NCI-H187 treated with DMSO at 0.1 percent for 48 hours (cell line): ENCODE results near the gene OR2H1.
"Not testable (repeated sequence)": the region's sequence is repeated elsewhere in the genome, so short reads cannot be mapped to it uniquely, and the experiment has no call there.

Source experiments
- DNase-seq: peaks from one replicate; lab custom pipeline; 2025; lab: John Stamatoyannopoulos, UW

OR2H1 gene

DNA sequence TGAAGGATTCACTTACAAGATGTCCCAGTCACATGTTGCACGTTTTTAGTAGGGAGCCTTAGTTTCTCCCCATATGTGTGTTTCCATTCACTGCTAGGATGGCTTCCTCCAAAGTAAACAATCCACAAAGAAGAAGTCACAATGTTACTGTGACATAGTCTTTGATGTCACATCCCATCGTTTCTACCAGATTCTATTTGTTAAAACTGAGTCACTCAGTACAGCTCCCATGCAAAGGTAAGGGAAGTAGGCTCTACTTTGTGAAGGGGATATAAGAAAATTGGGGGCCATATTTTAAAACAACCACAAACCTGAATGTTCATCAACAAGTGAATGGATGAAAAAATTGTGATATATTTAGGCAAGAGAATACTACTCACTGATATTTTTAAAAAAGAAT, at the start of gene OR2H1, which contains the start of gene OR11A1:
Gene OR2H1 (plus strand): TSS at position 185 of the 400 bp plus-strand sequence. CDS start 4,615 bp downstream, outside the sequence.
Gene OR11A1 (minus strand): TSS at position 101 of the 400 bp plus-strand sequence. CDS start 29,430 bp downstream, outside the sequence.
- no peak for DNase-seq

DNA sequence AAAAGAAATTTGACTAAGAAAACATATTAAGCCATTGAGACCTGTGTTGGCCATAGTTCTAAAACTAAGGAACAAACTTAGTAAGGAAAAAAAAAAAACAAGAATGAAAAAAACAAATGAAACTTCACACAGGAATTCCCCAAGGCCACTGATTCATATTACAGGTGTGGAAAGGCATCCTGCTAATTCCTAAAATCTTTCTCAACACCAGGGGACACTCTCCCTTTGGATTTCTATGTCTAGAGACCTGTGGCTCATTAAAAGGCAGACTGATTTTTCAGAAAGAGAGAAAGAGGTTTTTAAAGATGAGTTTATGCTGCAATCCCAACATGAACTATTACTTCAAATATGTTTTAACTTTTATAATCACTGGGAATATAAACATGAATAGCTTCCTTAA, 42.4 kb upstream of the OR2H1 start, which contains the start of gene OR12D1:
Gene OR12D1 (plus strand): TSS at position 341 of the 400 bp plus-strand sequence.
- no peak for DNase-seq

DNA sequence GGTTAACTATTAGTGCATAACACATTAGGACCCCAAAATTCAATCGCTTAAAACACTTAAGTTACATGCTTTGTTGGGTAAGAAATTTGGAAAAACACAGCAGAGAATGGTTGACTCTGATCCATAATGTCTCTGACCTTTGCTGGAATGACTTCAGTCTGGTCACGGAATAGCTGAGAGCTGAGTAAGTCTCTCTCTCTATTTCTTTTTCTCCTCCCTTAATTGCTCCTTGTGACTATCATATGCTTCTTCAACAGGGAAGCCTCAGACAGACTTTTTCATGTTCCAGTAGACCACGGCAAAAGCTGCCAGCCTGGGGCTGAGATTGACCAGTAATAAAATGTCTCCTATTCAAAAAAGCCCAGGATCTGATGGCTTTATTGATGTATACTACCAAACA, 37.4 kb upstream of the OR2H1 start:
- DNase-seq = no peak

DNA sequence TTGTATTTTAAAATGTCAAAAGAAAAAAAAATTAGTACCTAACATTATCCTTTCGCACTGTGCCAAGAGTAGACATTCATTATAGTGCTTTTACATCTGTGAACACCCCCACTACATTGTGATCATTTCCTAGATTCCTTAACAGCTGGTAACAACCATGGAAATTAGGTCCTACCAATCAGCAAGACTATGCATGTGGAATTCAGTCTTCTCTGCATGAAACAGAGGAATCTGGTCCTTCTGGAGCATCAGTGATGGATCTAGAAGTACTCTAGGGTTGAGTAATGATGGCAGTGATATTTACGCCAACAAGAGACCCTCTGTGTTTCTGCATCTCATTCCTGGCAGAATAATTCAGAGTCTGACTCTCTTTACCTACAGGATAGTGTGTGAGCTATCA, 32.8 kb upstream of the OR2H1 start:
- DNase-seq = no peak

DNA sequence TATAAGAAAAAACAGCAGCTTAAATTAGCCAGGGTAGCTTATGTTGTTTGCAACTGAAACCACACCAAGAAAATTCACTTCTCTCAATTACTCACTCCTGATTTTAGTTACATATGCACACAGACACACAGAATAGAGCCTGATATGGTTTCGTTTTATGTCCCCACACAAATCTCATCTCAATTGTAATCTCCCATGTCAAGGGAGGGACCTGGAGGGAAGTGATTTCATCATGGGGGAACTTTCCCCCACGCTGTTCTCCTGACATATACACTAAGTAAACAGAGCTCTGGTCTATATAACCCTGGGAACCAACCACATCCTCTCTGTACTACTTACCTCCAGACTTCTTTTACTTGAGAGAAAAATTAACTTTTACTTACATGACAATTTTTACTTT, 32.4 kb upstream of the OR2H1 start:
- DNase-seq = no peak

DNA sequence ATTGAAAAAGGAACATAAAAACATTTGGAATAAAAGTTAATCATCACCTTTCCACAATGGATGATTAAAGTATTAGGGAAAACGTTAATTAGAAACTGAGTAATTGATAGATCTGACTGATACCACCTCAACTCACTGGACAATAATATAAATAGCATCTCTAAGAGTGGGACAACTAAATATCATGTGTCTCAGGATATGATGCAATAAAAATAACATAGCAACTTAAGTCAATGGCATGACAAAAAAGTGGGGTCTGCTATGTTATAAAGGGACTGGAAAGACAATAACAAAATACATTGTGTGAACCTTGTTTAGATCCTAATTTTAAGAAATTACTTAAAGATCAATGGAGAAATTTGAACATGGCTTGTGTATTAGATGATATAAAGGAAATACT, 31.9 kb upstream of the OR2H1 start:
- DNase-seq = no peak

DNA sequence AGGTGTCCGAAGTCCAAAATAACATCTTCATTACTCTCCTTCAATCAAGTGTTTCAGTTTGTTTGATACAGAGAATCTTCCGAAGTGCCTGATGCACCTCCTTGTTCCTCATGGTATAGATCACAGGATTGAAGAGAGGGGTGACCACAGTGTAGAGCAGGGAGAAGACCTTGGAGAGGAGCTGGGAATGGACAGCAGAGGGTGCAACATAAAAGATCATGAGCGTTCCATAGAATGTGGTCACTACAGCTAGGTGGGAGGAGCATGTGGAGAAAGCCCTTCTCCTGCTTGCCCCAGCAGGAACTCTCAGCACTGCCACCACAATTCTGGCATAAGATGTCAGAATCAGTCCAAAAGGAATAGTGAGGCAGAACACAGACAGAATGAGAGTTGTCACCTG, 30.3 kb upstream of the OR2H1 start:
- DNase-seq = no peak

DNA sequence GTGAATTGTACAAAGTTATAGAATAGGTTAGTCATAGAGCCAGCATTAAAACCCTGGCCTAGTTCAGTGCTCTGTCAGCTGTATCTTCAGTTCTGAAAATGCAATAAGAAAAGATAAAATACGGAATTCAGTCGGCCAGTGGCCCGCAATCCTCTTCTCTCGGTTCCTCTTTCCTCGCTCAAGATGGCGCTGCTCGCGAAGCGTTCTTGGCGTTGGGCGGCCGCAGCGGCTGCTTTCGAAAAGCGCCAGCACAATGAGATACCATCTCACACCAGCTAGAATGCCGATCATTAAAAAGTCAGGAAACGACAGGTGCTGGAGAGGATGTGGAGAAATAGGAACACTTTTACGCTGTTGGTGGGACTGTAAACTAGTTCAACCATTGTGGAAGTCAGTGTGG, 20.2 kb upstream of the OR2H1 start:
- not testable (repeated sequence) for DNase-seq

DNA sequence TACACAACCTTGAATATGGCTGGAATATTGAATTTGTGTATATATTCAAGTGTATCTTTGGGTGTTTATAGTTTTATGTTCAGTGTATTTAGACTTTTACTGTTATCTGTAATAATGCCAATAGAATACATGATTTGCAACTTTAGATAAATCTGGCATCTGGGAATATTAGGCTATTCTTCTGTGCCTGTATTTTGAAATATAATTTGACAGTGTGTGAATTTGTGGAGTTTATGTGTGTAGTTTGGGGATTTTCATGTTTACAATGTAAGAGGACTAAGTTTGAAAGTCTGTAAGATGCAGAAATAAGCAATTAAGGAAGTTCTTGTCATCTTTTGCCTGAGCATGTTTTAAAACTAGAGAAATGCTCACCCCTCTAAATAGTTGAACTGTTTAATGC, 17.9 kb upstream of the OR2H1 start, which contains the start of gene OR10C1:
Gene OR10C1 (plus strand): TSS at position 301 of the 400 bp plus-strand sequence. CDS start 710 bp downstream, outside the sequence.
- no peak for DNase-seq

DNA sequence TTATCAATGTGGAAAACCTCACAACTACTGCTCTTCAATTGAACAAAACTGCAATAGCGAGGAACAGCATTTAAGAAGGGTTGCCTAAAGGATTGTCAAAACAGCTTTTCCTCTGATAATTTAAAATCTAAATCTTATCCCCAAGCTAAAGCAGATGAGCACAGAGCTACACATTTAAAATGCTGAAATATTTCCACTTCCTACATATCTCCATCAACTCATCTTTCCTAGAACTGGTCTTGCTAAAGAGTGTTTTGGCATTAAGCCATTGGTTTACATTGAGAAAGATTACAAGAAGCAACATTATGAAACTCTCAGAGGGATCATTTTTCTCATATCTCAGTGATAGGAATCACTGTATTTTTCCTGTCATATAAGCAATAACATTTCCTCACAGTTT, 14.2 kb upstream of the OR2H1 start:
- DNase-seq = no peak

DNA sequence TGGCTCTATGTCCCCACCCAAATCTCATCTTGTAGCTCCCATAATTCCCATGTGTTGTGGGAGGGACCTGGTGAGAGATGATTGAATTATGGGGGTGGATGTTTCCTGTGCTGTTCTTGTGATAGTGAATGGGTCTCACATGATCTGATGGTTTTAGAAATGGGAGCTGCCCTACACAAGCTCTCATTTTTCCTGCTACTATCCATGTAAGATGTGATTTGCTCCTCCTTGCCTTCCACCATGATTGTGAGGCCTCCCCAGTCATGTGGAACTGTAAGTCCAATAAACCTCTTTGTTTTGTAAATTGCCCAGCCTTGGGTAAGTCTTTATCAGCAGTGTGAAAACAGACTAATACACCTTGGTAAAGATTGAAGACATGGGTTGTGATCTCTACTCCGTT, 12.9 kb upstream of the OR2H1 start:
- DNase-seq = not testable (repeated sequence)

DNA sequence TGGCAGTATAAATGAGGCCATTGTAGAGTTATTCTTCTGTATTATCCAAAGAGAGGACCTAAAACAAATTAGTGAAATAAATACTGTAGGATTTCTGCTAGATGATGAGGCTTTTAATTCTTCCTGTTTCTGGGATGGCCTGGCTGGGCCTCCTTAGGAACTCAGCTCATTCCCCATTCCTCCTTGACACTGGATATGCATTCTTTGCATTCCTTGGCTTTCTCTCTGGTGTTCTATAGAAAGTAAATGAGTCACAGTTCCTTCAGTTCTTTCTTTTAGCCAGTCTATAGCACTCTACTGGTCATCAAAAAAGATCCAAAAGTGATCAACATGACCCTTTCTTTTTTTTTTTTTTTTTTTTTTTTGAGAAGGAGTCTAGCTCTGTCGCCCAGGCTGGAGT, 9.3 kb upstream of the OR2H1 start:
- DNase-seq = no peak

DNA sequence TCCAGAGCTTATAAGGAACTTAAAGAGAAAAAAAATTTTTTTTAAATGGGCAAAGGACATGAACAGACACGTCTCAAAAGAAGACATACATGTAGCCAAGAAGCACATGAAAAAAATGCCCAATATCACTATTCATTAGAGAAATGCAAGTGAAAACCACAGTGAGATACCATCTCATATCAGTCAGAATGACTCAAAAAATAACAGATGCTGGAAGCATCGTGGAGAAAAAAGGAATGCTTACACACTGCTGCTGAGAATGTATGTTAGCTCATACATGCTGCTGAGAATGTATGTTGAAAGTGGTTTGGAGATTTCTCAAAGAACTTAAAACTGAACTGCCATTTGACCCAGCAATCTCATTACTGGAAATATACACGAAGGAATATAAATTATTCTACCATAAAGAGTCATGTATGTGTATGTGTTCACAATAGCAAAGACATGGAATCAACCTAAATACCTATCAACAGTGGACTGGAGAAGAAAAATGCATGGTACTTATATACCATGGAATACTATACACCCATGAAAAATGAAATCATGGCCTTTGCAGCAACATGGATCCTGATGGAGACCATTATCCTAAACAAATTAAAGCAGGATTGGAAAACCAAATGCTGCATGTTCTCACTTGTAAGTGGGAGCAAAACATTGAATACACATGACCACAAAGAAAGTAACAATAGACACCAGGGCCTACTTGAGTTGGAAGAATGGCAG, 5.3 kb upstream of the OR2H1 start:
- DNase-seq = no peak

DNA sequence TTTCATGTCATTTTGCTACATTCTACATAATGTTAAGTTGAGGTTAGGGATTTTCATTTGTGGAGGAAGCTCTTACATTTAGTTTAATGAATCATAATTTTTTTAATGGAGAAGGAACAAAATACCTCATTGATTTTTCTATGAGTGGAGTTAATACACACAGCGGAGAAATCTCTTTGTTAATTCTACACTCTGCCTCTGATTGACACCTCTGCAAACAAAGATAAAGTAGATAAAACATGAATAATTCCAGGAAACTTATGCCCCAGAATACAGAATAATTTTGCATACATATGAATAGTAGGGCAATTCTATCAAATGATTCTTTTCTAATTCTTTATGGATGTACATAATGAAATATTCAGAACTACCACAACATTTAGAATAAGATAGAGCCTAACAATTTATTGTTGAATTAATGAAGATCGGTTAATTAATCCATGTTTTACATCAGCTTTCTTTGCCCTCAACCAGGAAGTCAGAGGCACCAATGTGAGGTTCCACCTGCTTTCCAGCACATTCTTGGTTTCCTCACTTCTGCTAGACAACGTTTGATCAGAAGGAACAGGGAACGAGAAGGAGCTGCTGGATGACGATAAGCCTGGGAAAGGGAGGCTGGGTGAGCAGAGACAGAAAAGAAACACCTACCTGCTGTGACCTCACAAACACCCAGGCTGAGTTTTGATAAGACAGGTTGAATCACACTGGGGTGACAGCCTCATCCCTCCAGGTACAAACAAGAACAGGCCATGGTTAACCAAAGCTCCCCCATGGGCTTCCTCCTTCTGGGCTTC, 4.3 kb downstream of the OR2H1 start:
- no peak for DNase-seq

DNA sequence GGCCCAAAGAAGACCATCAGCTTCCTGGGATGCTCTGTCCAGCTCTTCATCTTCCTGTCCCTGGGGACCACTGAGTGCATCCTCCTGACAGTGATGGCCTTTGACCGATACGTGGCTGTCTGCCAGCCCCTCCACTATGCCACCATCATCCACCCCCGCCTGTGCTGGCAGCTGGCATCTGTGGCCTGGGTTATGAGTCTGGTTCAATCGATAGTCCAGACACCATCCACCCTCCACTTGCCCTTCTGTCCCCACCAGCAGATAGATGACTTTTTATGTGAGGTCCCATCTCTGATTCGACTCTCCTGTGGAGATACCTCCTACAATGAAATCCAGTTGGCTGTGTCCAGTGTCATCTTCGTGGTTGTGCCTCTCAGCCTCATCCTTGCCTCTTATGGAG, 5.1 kb downstream of the OR2H1 start:
- DNase-seq = no peak

DNA sequence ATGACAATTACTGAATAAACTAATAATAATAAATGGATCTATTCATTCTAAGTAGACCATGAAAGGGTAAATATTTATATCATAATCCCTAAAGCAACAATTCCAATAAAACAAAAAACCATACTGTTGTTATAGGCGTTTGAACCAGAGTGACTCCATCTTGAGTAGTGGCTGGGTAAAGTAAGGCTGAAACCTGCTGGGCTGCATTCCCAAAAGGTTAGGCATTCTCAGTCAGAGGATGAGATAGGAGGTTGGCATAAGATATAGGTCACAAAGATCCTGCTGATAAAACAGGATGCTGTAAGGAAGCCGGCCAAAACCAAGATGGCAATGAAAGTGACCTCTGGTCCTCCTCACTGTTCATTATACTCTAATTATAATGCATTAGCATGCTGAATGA, 8.3 kb downstream of the OR2H1 start:
- no peak for DNase-seq

DNA sequence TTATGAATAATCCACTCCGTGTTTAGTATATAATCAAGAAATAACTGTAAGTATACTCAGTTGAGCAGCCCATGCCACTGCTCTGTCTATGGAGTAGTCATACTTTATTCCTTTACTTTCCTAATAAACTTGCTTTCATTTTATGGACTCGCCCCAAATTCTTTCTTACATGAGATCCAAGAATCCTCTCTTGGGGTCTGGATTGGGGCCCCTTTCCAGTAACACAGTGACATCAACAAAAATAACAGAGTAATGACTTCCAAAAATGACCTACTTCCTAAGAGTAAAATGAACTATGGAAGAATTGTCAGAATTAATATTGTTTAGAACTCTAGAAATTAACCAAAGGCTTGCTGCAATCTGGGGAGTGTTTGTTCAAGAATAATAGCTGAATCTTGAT, 8.8 kb downstream of the OR2H1 start:
- DNase-seq = no peak

DNA sequence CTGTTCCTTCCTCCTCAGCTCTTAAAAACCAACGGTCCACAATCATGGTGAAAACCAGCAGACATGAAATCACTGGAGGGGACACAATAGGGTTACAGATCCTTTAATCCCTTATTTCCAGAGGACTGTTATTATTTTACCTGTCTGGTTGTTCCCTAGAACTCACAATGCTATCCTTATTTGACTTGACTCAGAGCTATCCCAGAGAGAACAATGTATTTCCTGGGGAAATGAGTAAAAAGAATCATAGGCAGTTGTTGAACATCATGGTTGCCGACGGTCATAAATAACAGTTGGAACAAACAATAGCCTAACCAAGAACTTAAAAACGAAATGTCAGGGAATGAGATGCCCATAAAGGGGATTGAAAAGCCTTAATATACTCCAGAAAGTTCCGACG, 9.3 kb downstream of the OR2H1 start:
- DNase-seq = no peak

DNA sequence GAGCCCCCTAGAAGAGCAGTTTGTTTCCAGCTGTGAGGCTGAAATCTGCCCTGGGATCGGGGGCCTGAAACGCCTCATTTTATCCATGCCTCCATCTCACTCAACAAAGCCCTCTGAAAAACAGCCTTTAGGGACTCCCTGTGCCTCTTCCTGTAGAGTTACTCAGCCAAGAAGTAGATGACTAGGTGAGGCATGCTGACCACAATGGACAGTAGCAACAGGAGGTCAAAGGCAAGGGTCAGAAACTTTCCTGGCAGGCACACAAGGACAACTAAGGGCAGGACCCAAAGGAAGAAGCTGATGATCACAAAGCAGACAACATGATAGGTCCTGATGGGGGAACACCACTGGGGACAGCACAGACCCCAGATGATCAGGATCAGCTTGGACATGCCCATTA, 18.0 kb downstream of the OR2H1 start:
- no peak for DNase-seq

DNA sequence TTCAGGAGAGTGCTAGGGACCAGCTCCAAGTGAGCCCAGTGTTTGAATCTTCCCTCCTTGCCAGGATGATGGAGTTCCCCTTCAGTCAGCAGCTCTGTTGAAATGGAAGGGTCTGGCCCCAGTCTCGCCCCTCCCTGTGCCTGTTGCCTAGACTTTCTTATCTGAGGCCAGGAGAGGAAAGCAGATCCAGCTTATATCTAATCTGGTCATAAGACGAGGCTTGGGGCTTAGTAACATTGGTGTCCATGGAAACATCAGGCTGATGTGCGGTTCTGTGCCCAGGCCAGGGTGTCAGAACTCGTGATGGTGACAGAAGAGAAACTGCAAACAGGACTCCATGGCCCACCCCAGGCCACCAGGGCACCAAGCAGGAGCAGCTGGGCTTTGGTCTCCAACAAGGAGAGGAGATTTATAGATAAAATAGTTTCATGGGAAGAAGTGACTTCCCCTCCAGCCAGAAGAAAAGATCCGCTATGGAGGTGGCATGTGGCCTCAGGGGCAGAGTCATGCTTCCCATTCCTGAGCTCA, 21.0 kb downstream of the OR2H1 start:
- DNase-seq = no peak

DNA sequence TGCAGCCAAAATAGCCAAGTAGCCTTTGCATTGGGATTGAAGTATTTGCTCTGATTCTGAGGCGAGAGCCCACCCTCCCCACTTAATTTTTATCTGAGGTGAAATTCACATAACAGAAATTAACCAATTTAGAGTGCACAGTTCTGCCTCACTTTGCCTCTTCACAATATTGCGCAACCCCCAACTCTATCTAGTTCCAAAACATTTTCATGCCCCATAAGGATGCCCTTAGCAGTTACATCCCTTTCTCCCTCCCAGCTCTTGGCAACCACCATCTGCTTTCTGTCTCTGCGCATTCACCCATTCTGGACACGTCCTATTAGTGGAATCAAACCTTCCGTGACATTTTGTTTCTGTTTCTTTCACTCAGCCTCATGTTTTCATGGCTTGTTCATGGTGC, 21.8 kb downstream of the OR2H1 start:
- no peak for DNase-seq

DNA sequence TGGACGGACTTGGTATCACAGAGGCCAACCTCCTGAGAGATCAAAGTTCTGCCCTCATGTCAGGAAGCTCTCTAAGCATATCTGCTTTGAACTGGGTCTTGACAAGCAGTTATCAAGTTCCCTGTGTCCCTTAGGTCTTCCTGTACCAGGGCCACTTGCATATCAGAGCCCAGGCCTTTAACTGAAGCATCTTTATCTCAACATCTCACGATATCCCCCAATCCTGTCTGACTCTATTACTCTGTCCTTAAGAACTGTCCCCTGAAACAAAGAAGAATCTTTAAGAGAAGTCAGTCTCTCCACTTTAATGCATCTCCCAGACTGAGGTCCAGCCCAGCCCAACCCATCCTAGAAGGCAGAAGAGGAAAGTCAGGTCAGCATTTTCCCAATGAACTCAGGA, 22.6 kb downstream of the OR2H1 start:
- DNase-seq = no peak

DNA sequence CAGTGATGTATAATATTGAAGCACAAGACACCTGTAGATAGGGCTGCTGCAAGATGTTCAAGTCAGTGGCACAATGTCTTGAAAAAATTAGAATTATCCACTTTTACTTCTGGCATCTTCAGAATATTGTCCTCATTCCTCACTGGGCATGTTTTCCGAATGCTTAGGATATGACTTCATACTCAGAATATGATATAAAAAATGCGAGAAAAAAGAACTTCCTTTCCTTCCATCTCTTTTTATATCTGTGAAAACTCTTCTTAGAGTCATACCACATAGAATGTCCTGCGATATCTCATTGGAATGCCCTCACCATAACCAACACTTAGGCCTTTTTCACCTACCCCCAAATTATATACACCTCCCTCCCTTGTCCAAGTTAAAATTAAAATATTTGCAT, 26.2 kb downstream of the OR2H1 start:
- no peak for DNase-seq
